GM13977 (cell line): ENCODE measurements around the gene TMEM53.

ENCODE experiments used
- DNase-seq: peaks from one replicate; pipeline ENCODE4 v3.0.0; 2012; ENCODE audit warnings: low spot score
- CTCF ChIP-seq: IDR thresholded peaks from 2 replicates; pipeline ENCODE4 v1.5.1; 2012; ENCODE audit warnings: mild to moderate bottlenecking, control low read depth; ENCODE audit not compliant: insufficient read depth; ENCODE audit errors: extremely low read depth, missing control alignments
- in situ Hi-C: fragments of 300-500 bp; cut with MboI; formaldehyde crosslinking; loops from one replicate; pipeline ENCODE4 v1.12.0; 2022; ENCODE audit warnings: low sequenced_read_pairs, low pct_unique_long_range_greater_than_20kb, mixed read lengths, inconsistent platforms; ENCODE audit not compliant: unreplicated experiment

The TMEM53 gene

GRCh38 chr1:44681905-44682882, 7.9 kb upstream of the TMEM53 start:
- no peak for TF ChIP-seq CTCF
- DNase-seq: no peak
- in situ Hi-C loops: no loop called here

- DNase-seq: no peak
- TF ChIP-seq CTCF: no peak
- in situ Hi-C loops: no loop called here
These were observed 5.2 kb upstream of the TMEM53 start for GRCh38 chr1:44679468-44679867.

- in situ Hi-C loops: no loop called here
- TF ChIP-seq CTCF: no peak
- no peak for DNase-seq
These were observed 4.3 kb upstream of the TMEM53 start for GRCh38 chr1:44678626-44679025.

- TF ChIP-seq CTCF: no peak
- in situ Hi-C loops: no loop called here
These were observed 3.8 kb upstream of the TMEM53 start for GRCh38 chr1:44678120-44678519.

GRCh38 chr1:44677201-44677766, 3.0 kb upstream of the TMEM53 start:
- DNase-seq: no peak

More at GRCh38 chr1:44678120-44678519, 3.8 kb upstream of the TMEM53 start:
- DNase-seq: no peak

More at GRCh38 chr1:44677201-44677766, 3.0 kb upstream of the TMEM53 start:
- in situ Hi-C loops: no loop called here
- TF ChIP-seq CTCF: peak; percentile 50
